Right atrium auricular region (tissue), 2 donors: ENCODE data around the gene MAP3K8. TPM values are rescaled to one million over a fixed set of nuclear protein-coding genes. Genes with fewer than 3 reads are reported as not detected.
A peak's percentile ranks its signal among the peaks of the same experiment; 100 is the strongest.

ENCODE experiments used
- DNase-seq: peaks from one replicate; pipeline ENCODE4 v3.0.0-alpha.2; 2019; ENCODE audit warnings: low spot score
- H3K27ac ChIP-seq, 2 donors: fragments of 200-600 bp; sonication (generic); 1 replicate in 1 of 2; 2 replicates in 1 of 2; pipeline ENCODE4 v1.5.1; 2016 to 2019
- H3K27me3 ChIP-seq, 2 donors: fragments of 200-600 bp; sonication (generic); one replicate each; pipeline versions ENCODE4 v1.5.1 to v1.6.0; 2017 to 2019
- H3K36me3 ChIP-seq: fragments of 200-600 bp; sonication (generic); one replicate; pipeline ENCODE4 v1.5.1; 2016
- H3K4me1 ChIP-seq, 2 donors: fragments of 200-600 bp; sonication (generic); one replicate each; pipeline versions ENCODE4 v1.5.1 to v1.6.0; 2017 to 2019
- H3K4me3 ChIP-seq, 2 donors: fragments of 200-600 bp; sonication (generic); 1 replicate in 1 of 2; 2 replicates in 1 of 2; pipeline ENCODE4 v1.5.1; 2017 to 2019; ENCODE audit warnings: mild to moderate bottlenecking in 1 of 2, moderate library complexity in 1 of 2
- H3K9me3 ChIP-seq, 2 donors: fragments of 200-600 bp; sonication (generic); one replicate each; pipeline ENCODE4 v1.5.1; 2019
- total RNA-seq, 2 donors: library from RNA; depleted of rRNA; stranded (reverse); fragments of >200 nt; gene quantifications; one replicate each; pipeline ENCODE4 v1.1.0, GENCODE V29; 2016
- TF ChIP-seq, protein P1 (sequence below), 2 donors: fragments of 200-600 bp; sonication (generic); IDR thresholded peaks; one replicate each; pipeline ENCODE4 v1.5.1; 2019; ENCODE audit warnings: antibody characterized with exemption in 2 of 2

Gene MAP3K8
- total RNA-seq, 2 donors from 2014 or later, result 10.6 to 18.9 TPM

DNA sequence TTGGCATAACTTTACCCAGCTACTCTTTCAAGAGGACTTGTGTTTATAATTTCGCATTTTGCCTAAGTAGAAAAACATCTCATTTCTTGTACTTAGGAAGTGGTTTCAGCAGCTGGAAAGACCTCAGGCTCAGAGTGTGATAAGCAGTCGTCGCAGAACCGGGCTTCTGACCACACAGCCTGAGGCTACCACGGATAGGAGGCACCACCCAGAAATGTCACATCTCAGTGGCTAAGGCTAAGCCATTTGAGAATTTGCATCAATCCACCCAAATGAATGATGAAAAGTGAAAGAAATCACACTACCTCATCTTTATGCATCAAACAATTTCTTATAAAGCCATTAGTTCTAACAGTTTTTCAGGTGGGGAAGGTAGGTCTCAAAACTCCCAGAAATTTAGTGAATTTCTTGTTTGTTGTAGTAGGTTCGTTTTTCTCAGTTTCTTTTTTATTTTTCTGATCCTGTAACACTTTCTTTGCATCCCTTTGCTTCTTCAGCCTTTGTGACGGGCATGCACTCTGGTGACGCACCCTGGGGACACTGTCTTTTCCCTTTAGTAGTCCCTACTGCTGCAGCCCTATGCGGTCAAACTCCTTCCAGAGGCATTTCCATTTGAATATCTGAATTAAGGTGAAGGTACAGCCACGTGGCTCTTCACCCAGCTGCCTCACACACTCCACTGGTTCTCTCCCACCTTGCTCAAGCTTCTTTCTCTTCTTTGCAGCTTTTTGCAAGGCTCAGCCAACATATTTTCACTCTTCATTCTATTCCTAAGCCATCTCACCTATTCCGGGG lies 68.5 kb downstream of the MAP3K8 start:
- Histone ChIP-seq H3K27me3 (no peaks in the 10 kb centered on the region), H3K4me1 (no peaks in the 10 kb centered on the region), H3K4me3 (no peak overlapping the region), H3K27ac (no peak overlapping the region), H3K36me3 (no peaks in the 10 kb centered on the region), H3K9me3 (no peaks in the 10 kb centered on the region)
- no peak for DNase-seq
- TF ChIP-seq, protein P1, sequence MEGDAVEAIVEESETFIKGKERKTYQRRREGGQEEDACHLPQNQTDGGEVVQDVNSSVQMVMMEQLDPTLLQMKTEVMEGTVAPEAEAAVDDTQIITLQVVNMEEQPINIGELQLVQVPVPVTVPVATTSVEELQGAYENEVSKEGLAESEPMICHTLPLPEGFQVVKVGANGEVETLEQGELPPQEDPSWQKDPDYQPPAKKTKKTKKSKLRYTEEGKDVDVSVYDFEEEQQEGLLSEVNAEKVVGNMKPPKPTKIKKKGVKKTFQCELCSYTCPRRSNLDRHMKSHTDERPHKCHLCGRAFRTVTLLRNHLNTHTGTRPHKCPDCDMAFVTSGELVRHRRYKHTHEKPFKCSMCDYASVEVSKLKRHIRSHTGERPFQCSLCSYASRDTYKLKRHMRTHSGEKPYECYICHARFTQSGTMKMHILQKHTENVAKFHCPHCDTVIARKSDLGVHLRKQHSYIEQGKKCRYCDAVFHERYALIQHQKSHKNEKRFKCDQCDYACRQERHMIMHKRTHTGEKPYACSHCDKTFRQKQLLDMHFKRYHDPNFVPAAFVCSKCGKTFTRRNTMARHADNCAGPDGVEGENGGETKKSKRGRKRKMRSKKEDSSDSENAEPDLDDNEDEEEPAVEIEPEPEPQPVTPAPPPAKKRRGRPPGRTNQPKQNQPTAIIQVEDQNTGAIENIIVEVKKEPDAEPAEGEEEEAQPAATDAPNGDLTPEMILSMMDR (IDR thresholded peaks at IDR 0.05), result no peak

DNA sequence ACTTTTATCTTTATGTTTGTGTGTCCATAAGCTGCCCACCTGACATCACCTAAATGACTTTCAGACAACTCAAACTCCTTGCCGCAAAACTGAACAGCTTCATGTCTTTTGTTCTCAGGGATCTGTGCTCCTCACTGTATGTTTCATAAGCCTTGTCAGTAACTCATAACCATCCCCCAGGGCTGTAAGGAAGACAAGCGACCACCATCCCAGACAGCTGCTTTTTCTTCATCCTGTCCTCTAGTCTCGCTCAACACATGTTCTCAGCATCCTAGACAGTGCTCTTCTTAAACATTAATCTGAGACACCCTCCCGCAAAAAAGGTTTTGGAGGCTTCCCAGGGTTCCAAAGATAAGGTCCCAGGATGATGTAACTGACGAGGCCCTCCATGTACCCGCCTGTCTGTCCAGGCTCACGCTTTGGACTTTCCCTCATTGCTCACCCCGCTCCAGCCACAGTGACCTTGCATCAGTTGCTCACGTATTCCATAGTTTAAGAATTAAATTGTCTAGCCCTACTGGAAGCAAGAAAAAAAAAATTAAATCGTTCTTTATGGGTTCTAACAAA lies 69.8 kb downstream of the MAP3K8 start:
- Histone ChIP-seq H3K4me1 (no peaks in the 10 kb centered on the region), H3K27ac (no peak overlapping the region), H3K9me3 (no peaks in the 10 kb centered on the region), H3K36me3 (no peaks in the 10 kb centered on the region), H3K4me3 (no peak overlapping the region), H3K27me3 (no peaks in the 10 kb centered on the region)
- no peak for DNase-seq
- TF ChIP-seq, protein P1 (IDR thresholded peaks at IDR 0.05), result no peak

DNA sequence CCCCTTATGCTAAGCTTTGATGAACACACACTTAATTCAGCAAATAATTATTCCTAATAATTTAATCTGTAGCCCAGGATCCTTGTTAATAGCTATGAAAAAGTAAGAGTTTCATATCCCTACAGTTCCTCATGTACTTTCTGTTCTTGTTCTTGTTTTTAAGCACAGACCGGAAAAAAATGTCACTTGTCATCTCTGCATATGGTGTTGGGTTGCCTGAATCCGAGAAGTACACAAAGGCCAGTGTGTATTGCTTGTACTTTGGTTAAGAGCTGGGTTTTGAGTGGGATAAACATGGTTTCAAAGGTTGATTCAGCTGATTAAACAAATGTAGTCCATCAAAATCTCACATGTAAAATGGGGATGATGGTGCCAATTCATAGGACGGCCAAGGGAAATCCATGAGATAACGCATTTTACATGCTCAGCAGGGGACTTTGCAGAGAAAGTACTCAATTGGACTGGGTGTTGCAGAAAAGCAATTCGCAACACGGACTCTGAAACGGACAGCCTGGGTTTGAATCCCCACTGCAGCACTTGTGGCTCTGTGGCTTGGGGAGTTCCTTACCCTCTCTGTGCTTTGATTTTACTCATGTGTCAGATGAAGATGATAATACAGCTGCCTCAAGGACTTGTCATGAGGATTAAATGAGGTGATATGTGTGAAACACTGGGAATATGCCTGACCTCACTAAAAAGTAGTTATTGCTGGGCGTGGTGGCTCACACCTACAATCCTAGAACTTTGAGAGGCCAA lies 71.7 kb downstream of the MAP3K8 start:
- Histone ChIP-seq H3K4me1 (peaks cover 0 to 9% of the 10 kb centered on the region in 2 donors), H3K27ac (peak overlapping the region in 1 of 2 donors; percentile 17), H3K9me3 (no peaks in the 10 kb centered on the region), H3K27me3 (no peaks in the 10 kb centered on the region), H3K36me3 (no peaks in the 10 kb centered on the region), H3K4me3 (no peak overlapping the region)
- no peak for DNase-seq
- TF ChIP-seq, protein P1 (IDR thresholded peaks at IDR 0.05), result no peak

DNA sequence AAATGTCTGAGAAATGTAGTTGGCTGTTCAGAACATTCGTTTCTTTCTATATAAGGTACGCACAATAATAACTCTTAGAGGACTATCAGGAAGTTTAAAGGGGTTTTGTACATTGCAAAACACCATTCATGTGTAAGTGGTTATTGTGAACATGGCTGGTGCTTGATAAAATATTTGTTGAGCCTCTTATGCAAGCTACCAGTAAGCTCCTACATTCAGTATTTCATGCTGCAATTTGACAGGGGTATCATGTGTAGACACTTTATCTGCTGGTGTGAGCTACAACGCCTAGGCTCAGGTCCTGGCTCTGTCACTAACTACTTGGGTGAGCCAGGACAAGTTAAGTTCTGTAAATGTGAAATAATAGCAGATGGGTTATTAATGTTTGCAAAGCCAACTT lies 75.5 kb downstream of the MAP3K8 start:
- DNase-seq, result no peak
- H3K27me3 ChIP-seq, result no peaks in the 10 kb centered on the region
- no peaks in the 10 kb centered on the region for H3K36me3 ChIP-seq
- no peak overlapping the region for H3K27ac ChIP-seq
- no peaks in the 10 kb centered on the region for H3K9me3 ChIP-seq
- TF ChIP-seq, protein P1 (IDR thresholded peaks at IDR 0.05), result no peak
- H3K4me3 ChIP-seq, result no peak overlapping the region
- peaks cover 0 to 15% of the 10 kb centered on the region in 2 donors for H3K4me1 ChIP-seq

DNA sequence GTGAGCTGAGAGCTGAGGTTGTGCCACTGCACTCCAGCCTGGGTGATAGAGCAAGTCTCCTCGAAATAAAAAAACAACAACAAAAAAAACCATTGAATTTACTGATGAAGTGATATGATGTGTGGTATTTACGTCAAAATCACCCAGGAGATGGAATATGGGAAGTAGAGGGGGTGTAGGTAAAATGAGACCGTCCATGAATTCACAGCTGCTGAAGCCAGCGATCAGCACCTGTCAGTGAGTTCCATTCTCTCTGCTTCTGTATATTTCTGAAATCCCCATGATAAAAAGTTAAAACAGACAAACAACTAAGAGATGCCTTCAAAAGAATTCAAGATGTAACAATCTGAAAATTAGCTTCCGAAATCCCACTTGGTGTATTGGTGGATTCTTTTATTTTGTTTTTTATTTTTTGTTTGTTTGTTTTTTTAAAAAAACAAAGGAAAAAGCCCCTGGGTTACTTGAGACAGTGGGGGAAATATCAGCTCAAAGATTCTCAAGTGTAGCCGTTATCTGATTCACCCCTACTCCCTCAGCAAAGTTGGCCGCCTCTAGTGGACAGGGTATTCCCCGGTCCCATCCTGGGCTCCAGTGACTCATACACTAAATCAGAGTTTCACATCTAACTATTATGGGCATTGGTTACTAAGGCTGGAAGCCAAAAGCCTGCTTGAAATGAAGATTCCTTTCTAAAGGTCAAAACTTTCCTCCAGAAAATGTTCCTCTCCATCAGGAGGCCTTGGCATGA lies 76.4 kb downstream of the MAP3K8 start:
- Histone ChIP-seq H3K4me1 (peaks cover 0 to 15% of the 10 kb centered on the region in 2 donors), H3K27ac (peak overlapping the region in 1 of 2 donors; percentile 30), H3K36me3 (no peaks in the 10 kb centered on the region), H3K4me3 (no peak overlapping the region), H3K9me3 (no peaks in the 10 kb centered on the region), H3K27me3 (no peaks in the 10 kb centered on the region)
- TF ChIP-seq, protein P1 (IDR thresholded peaks at IDR 0.05), result no peak
- DNase-seq, result no peak
